ENCODE results near the gene IL34. TPM values are rescaled to one million over a fixed set of nuclear protein-coding genes. Genes with fewer than 3 reads are reported as not detected.

The IL34 gene
- total RNA-seq, 2 donors from 2014 or later, result 2.9 to 16.6 TPM

DNA sequence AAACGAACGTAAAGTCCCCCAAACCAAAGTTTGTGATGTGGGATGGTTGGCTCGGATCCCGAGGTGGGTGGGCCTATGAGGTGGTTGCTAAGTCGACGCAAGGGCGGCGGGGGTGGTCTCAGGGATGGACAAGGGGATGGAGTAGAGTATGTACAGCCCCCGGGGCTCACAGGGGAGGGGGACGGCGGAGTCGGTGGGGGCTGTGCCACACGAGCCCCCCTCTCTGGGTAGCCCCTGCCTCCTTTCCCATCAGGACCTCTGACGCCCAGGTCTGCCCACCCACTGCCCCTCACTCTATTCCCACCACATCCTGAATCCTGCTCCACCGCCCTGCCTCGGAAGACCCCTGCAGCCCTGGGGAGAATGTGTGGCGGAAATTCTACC, 15.2 kb downstream of the IL34 start:
- intact Hi-C loops (cut with DNase I), result no loop called here
- H3K27me3 ChIP-seq (replicated peaks; ENCODE audit: insufficient read depth), result no peaks in the 10 kb centered on the region
- H3K36me3 ChIP-seq, result peaks cover 25 to 26% of the 10 kb centered on the region in 2 donors
- no peaks in the 10 kb centered on the region for H3K9me3 ChIP-seq
- TF ChIP-seq POLR2AphosphoS5 (IDR thresholded peaks at IDR 0.05), result no peak
- no peak for TF ChIP-seq CTCF (IDR thresholded peaks at IDR 0.05)
- no peak for TF ChIP-seq POLR2A (IDR thresholded peaks at IDR 0.05)
- 65% methylated on average over 17 of the region's 17 CpGs for WGBS
- no peaks in the 10 kb centered on the region for H3K4me1 ChIP-seq (replicated peaks)
- no peak overlapping the region for H3K4me3 ChIP-seq
- DNase-seq (ENCODE audit: low spot score), result no peak
- no peak overlapping the region for H3K27ac ChIP-seq

DNA sequence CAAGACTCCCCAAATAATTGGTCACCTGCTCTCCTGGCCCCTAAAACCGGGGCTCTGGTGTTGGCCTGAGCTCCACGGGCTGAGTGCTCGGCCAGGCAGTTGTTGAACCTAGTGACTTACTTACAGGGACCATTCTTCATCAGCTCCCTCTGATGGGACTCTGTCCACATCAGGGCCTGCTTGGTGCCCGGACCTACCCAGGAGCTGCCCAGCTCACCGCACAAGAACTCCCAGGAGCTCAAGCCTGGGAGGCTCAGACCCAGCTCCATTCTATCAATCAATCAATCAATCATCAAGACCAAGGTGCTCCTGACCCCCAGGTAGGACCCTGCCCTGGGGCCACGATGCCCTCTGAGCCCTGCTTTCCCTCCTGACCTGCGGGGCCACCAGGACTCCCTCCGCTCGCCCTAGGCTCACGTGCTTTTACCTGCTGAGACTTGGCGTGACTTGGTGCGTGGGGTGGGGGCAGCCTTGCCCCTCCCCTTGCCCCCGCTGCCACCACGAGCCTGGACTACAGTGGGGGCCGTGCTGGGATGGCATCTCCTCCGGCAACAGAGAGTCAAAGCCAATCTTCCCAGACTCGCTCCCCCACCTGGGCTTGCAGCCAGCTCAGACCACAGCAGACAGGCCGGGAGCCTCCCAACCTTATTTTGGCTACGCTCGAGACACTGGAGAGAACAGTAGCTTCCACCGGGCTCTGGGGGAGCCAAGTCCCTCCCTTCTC, 15.7 kb downstream of the IL34 start:
- Histone ChIP-seq H3K4me3 (no peak overlapping the region), H3K9me3 (no peaks in the 10 kb centered on the region), H3K27ac (no peak overlapping the region), H3K36me3 (peaks cover 25 to 27% of the 10 kb centered on the region in 2 donors), H3K27me3 (replicated peaks; ENCODE audit: insufficient read depth) (no peaks in the 10 kb centered on the region), H3K4me1 (replicated peaks) (no peaks in the 10 kb centered on the region)
- DNase-seq (ENCODE audit: low spot score), result no peak
- 53% methylated on average over 20 of the region's 21 CpGs for WGBS
- intact Hi-C loops (cut with DNase I), result no loop called here
- TF ChIP-seq POLR2AphosphoS5 (IDR thresholded peaks at IDR 0.05) (no peak), POLR2A (IDR thresholded peaks at IDR 0.05) (no peak), CTCF (IDR thresholded peaks at IDR 0.05) (no peak)

- H3K36me3 ChIP-seq, result peaks cover 25 to 27% of the 10 kb centered on the region in 2 donors
- H3K4me1 ChIP-seq (replicated peaks), result no peaks in the 10 kb centered on the region
- DNase-seq (ENCODE audit: low spot score), result no peak
- no peak overlapping the region for H3K4me3 ChIP-seq
- TF ChIP-seq POLR2AphosphoS5 (IDR thresholded peaks at IDR 0.05), result no peak
- TF ChIP-seq POLR2A (IDR thresholded peaks at IDR 0.05), result no peak
- TF ChIP-seq CTCF (IDR thresholded peaks at IDR 0.05), result no peak
- H3K27ac ChIP-seq, result no peak overlapping the region
- 73% methylated on average over 12 of the region's 13 CpGs for WGBS
- H3K27me3 ChIP-seq (replicated peaks; ENCODE audit: insufficient read depth), result no peaks in the 10 kb centered on the region
- no peaks in the 10 kb centered on the region for H3K9me3 ChIP-seq
- intact Hi-C loops (cut with DNase I), result no loop called here
These were observed 16.7 kb downstream of the IL34 start for GRCh38 chr16:70662991-70663523.

- Histone ChIP-seq H3K4me3 (no peak overlapping the region), H3K27ac (no peak overlapping the region), H3K9me3 (no peaks in the 10 kb centered on the region), H3K4me1 (replicated peaks) (no peaks in the 10 kb centered on the region), H3K36me3 (peaks cover 25 to 27% of the 10 kb centered on the region in 2 donors), H3K27me3 (replicated peaks; ENCODE audit: insufficient read depth) (no peaks in the 10 kb centered on the region)
- intact Hi-C loops (cut with DNase I), result no loop called here
- 92% methylated on average over 53 of the region's 56 CpGs for WGBS
- DNase-seq (ENCODE audit: low spot score), result no peak
- TF ChIP-seq CTCF (IDR thresholded peaks at IDR 0.05), result no peak
- TF ChIP-seq POLR2A (IDR thresholded peaks at IDR 0.05), result no peak
- TF ChIP-seq POLR2AphosphoS5 (IDR thresholded peaks at IDR 0.05), result no peak
These were observed 17.4 kb downstream of the IL34 start for GRCh38 chr16:70663524-70664324.

Measured in prostate gland (tissue), 2 donors.